SK-N-SH treated with all-trans-retinoic acid at 6 μM for 48 hours (cell line): Measurements from ENCODE around the gene BUD23.

Experiments
- ARNTL ChIP-seq: fragments of 450-650 bp; formaldehyde crosslinking; IDR thresholded peaks from 2 replicates; pipeline ENCODE4 v1.5.0; 2020; ENCODE audit warnings: low read depth, mild to moderate bottlenecking, moderate library complexity, borderline replicate concordance
- GLIS3 ChIP-seq: fragments of 250-450 bp; sonication (Bioruptor Pico); IDR thresholded peaks from 2 replicates; pipeline ENCODE4 v1.5.0; 2020; ENCODE audit warnings: mild to moderate bottlenecking, moderate library complexity
- POU6F1 ChIP-seq: fragments of 250-450 bp; sonication (Bioruptor Pico); IDR thresholded peaks from 2 replicates; pipeline ENCODE4 v1.8.0; 2021; ENCODE audit warnings: low read depth, mild to moderate bottlenecking, moderate library complexity, borderline replicate concordance
- RARB ChIP-seq: fragments of 250-450 bp; sonication (Bioruptor Pico); IDR thresholded peaks from 2 replicates; pipeline ENCODE4 v1.8.0; 2021; ENCODE audit warnings: mild to moderate bottlenecking, moderate library complexity
- ZC3H10 ChIP-seq: fragments of 250-450 bp; sonication (Bioruptor Pico); IDR thresholded peaks from 2 replicates; pipeline ENCODE4 v1.5.1; 2021; ENCODE audit warnings: mild to moderate bottlenecking, moderate library complexity
- ZFP30 ChIP-seq: fragments of 450-650 bp; formaldehyde crosslinking; IDR thresholded peaks from 2 replicates; pipeline ENCODE4 v1.5.0; 2022; ENCODE audit warnings: mild to moderate bottlenecking, moderate library complexity
- ZNF565 ChIP-seq: fragments of 450-650 bp; formaldehyde crosslinking; conservative IDR thresholded peaks from 2 replicates; pipeline ENCODE4 v1.5.0; 2020; ENCODE audit warnings: low read depth, mild to moderate bottlenecking, moderate library complexity
- ZNF70 ChIP-seq: fragments of 450-650 bp; formaldehyde crosslinking; IDR thresholded peaks from 2 replicates; pipeline ENCODE4 v1.5.0; 2020; ENCODE audit warnings: mild to moderate bottlenecking, moderate library complexity
- TF ChIP-seq, protein P1 (sequence below): fragments of 250-450 bp; sonication (Bioruptor Pico); IDR thresholded peaks from 2 replicates; pipeline ENCODE4 v1.8.0; 2020; ENCODE audit warnings: mild to moderate bottlenecking, moderate library complexity, borderline replicate concordance
- TF ChIP-seq, protein P2 (sequence below): fragments of 250-450 bp; sonication (Bioruptor Pico); IDR thresholded peaks from 2 replicates; pipeline ENCODE4 v1.5.0; 2020; ENCODE audit warnings: mild to moderate bottlenecking, moderate library complexity

DNA sequence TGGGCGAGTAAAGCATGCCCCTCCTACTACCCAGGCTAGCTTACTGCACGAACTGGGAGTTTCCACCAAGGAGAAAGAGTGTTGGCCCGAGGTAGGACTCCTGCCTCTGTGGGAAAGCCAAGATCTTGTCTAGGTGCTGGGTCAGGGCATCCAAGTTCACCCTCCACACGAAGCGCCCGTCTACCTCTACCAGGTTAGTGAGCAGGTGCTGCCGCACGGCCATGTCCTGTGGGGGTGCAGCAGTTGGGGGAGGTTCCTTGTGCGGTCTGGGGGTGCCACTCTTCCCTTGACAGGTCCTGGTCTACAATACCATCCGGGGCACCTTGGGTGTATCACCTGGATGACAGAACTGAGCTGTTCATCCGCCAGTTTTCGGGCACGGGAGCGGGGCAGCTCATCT is 53.5 kb downstream of the BUD23 start:
- TF ChIP-seq ZFP30 (CRISPR knock-in tag) = no peak
- no peak for TF ChIP-seq ZC3H10 (CRISPR knock-in tag)
- TF ChIP-seq, protein P1, sequence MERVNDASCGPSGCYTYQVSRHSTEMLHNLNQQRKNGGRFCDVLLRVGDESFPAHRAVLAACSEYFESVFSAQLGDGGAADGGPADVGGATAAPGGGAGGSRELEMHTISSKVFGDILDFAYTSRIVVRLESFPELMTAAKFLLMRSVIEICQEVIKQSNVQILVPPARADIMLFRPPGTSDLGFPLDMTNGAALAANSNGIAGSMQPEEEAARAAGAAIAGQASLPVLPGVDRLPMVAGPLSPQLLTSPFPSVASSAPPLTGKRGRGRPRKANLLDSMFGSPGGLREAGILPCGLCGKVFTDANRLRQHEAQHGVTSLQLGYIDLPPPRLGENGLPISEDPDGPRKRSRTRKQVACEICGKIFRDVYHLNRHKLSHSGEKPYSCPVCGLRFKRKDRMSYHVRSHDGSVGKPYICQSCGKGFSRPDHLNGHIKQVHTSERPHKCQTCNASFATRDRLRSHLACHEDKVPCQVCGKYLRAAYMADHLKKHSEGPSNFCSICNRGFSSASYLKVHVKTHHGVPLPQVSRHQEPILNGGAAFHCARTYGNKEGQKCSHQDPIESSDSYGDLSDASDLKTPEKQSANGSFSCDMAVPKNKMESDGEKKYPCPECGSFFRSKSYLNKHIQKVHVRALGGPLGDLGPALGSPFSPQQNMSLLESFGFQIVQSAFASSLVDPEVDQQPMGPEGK (CRISPR knock-in tag) = no peak
- TF ChIP-seq RARB (CRISPR knock-in tag) = no peak
- no peak for TF ChIP-seq GLIS3 (CRISPR knock-in tag)
- no peak for TF ChIP-seq ARNTL (CRISPR knock-in tag)
- TF ChIP-seq, protein P2, sequence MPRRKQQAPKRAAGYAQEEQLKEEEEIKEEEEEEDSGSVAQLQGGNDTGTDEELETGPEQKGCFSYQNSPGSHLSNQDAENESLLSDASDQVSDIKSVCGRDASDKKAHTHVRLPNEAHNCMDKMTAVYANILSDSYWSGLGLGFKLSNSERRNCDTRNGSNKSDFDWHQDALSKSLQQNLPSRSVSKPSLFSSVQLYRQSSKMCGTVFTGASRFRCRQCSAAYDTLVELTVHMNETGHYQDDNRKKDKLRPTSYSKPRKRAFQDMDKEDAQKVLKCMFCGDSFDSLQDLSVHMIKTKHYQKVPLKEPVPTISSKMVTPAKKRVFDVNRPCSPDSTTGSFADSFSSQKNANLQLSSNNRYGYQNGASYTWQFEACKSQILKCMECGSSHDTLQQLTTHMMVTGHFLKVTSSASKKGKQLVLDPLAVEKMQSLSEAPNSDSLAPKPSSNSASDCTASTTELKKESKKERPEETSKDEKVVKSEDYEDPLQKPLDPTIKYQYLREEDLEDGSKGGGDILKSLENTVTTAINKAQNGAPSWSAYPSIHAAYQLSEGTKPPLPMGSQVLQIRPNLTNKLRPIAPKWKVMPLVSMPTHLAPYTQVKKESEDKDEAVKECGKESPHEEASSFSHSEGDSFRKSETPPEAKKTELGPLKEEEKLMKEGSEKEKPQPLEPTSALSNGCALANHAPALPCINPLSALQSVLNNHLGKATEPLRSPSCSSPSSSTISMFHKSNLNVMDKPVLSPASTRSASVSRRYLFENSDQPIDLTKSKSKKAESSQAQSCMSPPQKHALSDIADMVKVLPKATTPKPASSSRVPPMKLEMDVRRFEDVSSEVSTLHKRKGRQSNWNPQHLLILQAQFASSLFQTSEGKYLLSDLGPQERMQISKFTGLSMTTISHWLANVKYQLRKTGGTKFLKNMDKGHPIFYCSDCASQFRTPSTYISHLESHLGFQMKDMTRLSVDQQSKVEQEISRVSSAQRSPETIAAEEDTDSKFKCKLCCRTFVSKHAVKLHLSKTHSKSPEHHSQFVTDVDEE (CRISPR knock-in tag) = no peak
- TF ChIP-seq ZNF70 (CRISPR knock-in tag) = no peak
- no peak for TF ChIP-seq ZNF565 (CRISPR knock-in tag)
- TF ChIP-seq POU6F1 (CRISPR knock-in tag) = no peak
